GM03348 (cell line): ENCODE measurements around the gene MACROD2.
A peak's percentile ranks its signal among the peaks of the same experiment; 100 is the strongest.

Experiments
- DNase-seq: peaks from one replicate; pipeline ENCODE4 v3.0.0; 2012; ENCODE audit warnings: low spot score

The MACROD2 gene

DNA sequence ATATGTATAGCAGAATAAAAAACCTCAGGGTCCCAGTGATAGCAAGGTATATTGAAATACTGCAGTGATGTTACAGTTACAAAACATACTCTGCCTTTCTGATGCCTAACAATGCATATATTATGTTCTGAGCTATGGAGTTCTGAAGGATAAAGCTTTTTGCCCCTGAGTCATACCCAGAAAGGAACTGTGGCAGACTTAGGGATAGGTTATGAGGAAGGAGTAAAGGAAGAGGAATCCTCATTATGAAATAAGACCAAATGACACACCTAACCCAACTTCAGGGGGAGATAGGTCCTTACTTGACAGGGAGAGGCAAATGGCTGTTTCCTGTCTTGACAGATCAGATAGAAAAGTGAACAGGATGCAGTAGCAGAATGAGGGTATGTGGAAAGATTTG lies 1282.7 kb downstream of the MACROD2 start:
- no peak for DNase-seq

DNA sequence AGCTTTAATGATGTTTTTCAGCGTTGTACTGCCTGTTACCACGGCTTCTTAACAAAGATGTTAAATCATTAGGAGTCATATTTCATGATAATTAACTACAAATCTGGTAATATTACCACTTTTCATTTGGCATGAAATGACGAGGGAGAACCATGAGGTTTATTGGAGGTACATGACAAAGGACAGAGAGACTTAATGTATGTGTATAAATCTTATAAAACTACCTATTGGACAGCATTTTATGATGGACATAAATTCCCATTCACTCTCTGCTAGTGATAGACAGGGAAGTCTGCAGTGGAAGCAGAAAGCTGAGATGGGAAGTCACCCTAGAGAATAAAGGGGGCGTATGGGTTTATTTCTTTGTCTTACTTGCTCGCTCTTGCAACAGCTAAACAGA lies 1292.0 kb downstream of the MACROD2 start:
- no peak for DNase-seq

GRCh38 chr20:15288106-15288505 lies 1292.8 kb downstream of the MACROD2 start:
- DNase-seq, result no peak

DNA sequence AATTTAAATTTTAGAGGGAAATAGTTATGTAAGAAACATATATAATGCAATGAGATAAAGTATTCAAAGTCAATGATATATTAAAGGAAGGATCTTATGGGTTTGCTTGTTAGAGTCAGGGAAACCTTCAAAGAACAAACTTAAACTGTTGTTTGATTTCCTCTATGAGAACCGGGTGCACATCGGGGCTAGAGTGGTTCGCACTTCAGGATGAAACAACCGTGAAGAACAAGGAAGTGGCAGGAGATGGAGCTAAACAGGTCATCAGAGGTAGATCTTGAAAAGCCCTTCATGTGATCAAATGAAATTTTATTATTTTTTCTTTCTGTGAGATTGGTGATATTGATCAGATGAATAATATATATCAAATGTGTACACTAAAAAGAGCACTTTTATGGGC lies 1294.0 kb downstream of the MACROD2 start:
- no peak for DNase-seq

GRCh38 chr20:15292405-15292804 lies 1297.1 kb downstream of the MACROD2 start:
- DNase-seq, result no peak

- no peak for DNase-seq
Observed at GRCh38 chr20:15296422-15296821, 1301.1 kb downstream of the MACROD2 start.

GRCh38 chr20:15297059-15297875 lies 1302.0 kb downstream of the MACROD2 start:
- DNase-seq, result no peak

- DNase-seq, result no peak
Observed at GRCh38 chr20:15302075-15302474, 1306.8 kb downstream of the MACROD2 start.

GRCh38 chr20:15310361-15310760 lies 1315.0 kb downstream of the MACROD2 start:
- no peak for DNase-seq

- no peak for DNase-seq
Observed at GRCh38 chr20:15316556-15316955, 1321.2 kb downstream of the MACROD2 start.

DNA sequence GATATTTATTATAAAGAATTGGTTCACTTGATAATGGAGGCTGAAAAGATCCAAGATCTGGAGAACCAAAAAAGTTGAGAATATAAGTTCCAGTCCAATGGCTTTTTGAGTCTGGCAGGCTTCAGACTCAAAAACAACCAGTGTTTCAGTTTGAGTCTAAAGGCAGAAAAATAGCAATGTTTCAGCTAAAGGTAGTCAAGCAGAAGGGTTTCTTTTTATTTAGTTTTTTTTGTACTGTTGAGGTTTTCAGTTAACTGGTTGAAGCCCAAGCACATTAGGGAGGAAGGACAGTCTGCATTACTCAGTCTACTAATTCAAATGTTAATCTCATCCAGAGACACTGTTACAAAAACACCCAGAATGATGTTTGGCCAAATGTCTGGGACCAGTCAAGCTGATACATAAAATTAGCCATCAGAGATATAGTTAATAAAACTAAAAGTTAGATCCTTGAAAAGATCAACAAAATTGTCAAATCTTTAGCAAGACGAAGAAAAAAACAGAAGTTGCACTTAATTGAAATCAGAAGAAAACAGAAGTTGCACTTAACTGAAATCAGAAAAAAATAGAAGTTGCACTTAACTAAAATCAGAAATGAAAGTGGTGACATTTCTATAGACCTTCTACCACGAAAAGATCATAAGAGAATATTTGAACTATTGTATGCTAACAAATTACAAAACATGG lies 1322.4 kb downstream of the MACROD2 start:
- no peak for DNase-seq

DNA sequence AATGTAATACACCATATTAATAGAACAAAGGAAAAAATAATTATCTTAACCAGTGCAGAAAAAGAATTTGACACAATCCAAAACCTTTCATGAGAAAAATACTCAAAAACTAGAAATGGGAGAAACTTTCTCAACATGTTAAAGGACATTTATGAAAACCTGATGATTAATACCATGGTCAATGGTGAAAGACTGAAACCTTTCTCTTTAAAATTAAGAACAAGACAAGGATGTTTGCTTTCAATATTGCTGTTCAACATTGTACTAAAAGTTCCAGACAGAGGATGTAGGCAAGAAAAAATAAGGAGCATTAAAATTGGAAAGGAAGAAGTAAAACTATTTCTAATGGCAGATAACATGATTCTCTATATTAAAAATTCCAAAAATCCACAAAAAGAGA lies 1323.4 kb downstream of the MACROD2 start:
- no peak for DNase-seq

DNA sequence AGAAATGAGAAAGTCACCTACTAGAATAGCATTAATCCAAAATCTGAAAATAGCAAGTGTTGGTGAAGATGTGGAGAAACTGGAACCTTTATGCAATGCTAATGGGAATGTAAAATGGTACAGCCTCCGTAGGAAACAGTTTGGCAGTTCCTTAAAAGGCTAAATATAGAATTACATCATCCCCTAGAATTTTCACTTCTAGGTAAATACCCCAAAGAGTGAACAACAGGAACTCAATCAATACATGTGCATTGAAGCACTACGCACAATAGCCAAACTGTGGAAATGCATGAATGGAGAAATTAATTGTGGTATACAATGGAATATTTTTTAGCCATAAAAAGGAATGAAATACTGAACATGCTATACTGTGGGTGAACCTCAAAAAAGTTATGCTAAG lies 1324.1 kb downstream of the MACROD2 start:
- no peak for DNase-seq

DNA sequence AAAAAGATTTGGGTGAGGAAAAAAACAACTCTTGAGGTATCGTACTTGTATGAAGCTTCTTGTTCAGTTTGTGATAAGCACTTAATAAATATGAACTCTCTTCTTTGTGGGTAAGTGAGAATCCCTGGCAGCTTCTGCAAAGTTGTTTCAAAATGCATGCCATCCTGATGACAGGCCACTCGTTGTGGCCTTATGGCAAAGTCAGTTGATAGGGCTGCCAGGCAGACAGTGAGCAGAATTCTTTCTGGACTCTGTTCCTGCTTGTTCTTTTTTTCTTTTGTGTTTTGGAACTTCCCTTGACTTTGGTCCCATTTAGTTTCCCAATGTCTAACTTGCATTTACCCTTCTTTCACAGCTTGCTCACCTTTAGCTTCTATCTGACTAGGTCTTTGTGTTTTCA lies 1325.6 kb downstream of the MACROD2 start:
- DNase-seq, result peak; percentile 2

- no peak for DNase-seq
Observed at GRCh38 chr20:15327123-15327522, 1331.8 kb downstream of the MACROD2 start.

DNA sequence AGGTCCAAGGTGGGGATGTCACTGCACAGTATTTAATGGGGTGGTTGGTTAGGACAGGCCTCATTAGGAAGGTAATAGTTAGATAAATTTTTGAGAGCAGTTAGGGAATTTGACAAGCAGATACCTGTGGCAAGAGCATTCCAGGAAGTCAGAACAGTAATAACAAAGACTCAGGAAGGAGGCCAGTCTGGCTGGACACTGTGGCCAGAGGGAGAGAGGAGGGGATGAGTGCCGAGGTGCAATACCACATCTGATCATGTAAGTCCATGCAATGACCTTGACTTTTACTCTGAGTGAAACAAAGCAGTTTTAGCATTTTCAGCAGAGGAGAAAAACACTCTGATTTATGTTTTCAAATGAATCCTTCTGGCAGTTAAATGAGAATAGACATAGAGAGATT lies 1332.8 kb downstream of the MACROD2 start:
- DNase-seq, result no peak

GRCh38 chr20:15332711-15333160 lies 1337.4 kb downstream of the MACROD2 start:
- no peak for DNase-seq

- DNase-seq, result no peak
Observed at GRCh38 chr20:15333170-15333569, 1337.9 kb downstream of the MACROD2 start.

GRCh38 chr20:15336011-15336410 lies 1340.7 kb downstream of the MACROD2 start:
- DNase-seq, result no peak

DNA sequence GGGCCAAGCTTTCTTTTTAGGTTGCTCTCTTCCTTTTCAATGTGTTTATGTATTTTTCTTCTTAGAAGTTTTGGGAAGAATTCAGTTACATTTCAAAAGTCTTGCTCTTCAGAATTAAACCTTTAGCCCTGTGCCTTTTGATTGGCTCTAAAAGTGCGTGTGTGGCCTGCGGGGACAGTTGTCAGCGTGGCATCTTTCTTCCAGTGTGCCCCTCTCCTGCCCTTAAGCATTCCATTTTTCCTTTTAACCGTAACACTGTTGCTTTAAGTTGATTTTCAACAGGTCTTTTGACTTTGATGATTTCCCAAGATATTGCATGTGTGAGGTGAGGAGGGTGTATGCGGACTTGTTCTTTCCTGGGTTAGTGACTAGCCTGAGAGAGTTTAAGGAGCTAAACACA lies 1341.2 kb downstream of the MACROD2 start:
- DNase-seq, result no peak

- DNase-seq, result no peak
Observed at GRCh38 chr20:15339264-15339663, 1343.9 kb downstream of the MACROD2 start.

DNA sequence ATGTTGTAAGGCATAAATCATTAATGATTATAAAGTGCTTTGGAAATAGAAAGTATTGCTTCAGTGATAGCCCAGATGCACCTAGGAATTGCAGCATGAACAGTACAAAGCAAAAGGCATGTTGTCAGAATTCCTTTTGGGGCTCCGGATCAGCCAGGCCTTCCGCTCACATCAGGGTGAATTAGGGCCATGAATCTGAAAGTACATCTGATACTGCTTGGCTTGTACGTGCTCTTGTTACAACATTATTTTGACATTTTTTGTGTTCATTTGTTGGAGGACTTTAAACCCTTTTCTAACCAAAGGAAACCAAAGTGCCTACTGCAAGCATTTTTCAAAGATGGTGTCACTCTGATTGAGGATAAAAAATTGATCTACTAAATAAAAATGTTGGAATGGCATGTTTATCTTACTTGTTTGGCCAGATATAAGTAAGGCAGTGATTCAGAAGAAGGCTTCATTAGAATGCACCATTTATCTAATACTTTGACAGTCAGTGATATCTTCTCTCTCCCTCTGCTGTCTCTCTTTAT lies 1347.7 kb downstream of the MACROD2 start:
- no peak for DNase-seq

- DNase-seq, result no peak
Observed at GRCh38 chr20:15345287-15345686, 1350.0 kb downstream of the MACROD2 start.
